Stimulated activated CD4-positive, alpha-beta T cell treated with anti-CD3 and anti-CD28 coated beads, Interleukin-15, amount 100 ng/mL, for 1 hour (primary cell): ENCODE measurements around the gene MBTPS1.
A peak's percentile ranks its signal among the peaks of the same experiment; 100 is the strongest.

Experiments used
- DNase-seq, 2 donors: peaks; one replicate each; pipeline ENCODE4 v3.0.0-alpha.2; 2020; ENCODE audit warnings: low read depth in 1 of 2, low spot score in 1 of 2

The MBTPS1 gene

DNA sequence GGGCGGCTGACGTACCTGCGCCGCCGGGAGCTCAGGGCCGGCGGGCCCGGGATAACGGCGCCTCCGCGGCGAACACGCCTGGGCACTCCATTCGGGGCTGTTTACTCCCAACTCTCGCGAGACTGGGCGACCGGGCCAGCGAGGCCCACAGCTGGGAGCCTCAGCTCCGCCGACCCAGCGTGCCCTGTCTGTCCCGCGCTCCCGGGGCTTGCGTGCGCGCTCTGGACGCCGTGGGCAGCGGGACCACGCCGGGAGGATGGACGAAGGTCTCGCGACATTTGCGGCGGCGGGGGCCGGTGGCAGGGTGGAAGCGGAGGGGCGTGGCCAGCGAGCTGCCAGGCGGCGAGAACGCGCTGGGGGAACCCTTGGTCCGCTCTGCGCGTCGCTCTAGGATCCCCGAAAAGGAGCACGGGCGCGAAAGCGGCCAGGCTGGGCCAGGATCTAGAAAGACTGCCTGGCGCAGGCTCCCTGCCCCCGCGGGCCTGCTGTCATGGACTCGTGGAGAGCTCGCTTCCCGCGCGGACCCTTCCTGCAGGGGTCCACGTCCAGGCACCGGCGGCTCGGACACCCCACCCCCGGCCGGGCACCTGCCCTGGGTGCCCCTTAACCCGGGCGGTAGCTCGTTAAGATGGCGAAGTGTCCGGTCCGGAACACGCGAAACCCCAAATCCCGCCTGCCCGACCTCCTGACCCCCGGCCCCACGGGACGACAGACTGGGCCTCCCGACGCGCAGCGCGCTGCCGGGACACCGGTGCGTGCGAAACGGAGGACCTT, at the start of gene MBTPS1:
TSS of gene MBTPS1 (minus strand) at position 223 of the 774 bp plus-strand sequence. CDS start 15,159 bp downstream, outside the sequence.
- DNase-seq: peak; percentile 96 to 98

GRCh38 chr16:84165746-84166145, 49.0 kb upstream of the MBTPS1 start:
- DNase-seq: no peak

DNA sequence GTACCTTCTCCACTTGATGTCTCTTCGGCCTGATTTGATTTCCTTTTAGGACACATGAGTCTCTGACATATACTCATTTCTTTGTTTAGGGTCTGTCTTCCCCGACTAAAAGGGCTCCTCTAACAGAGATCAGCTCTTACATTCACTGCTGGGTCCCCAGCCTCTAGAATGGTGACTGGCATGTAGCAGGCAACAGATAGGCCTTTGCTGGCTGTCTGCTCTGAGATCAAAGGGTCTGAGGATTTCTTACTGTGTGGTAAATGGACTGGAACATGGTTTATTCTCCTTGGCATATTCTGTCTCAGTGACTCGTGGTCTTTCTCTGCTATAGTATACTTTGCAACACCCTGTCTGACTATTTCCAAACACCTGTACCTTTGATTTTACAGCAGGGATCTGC, 45.1 kb upstream of the MBTPS1 start:
- DNase-seq: no peak

DNA sequence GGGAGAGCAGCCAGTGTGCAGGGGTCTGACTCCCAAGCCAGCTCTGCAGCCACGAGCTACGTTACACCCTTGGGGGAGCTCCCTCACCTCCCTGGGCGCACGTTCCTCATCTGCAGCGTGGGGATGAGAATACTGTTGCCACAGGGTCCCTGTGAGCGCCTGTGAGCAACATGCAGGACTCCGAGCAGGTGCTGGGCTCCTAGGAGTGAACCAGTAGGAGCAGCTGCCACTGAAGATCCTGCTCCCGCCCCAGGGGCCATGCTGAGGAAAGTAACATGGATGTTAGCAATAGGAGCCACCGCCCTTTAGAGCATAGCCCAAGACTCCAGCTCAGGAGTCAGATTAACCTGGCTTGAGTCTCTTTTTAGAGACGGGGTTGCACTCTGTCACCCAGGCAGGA, 44.3 kb upstream of the MBTPS1 start:
- DNase-seq: no peak

DNA sequence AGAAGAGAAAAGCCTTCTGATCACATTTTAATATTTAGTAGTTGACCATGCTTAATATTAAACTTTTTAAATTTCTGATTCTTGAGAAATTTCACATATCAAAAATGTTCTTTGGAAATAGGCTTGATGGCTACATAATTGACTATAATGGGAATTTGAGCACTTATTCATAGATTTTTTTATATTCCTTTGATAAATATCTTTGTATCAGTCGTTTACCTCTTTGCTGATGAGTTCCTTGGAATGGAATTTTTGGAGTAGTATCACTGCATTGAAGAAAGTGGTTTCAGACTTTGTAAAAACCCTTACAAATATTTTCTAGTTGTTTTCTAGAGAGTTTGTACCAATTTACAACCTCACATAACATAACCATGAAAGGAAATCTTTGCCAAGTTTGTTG, 43.1 kb upstream of the MBTPS1 start:
- no peak for DNase-seq

DNA sequence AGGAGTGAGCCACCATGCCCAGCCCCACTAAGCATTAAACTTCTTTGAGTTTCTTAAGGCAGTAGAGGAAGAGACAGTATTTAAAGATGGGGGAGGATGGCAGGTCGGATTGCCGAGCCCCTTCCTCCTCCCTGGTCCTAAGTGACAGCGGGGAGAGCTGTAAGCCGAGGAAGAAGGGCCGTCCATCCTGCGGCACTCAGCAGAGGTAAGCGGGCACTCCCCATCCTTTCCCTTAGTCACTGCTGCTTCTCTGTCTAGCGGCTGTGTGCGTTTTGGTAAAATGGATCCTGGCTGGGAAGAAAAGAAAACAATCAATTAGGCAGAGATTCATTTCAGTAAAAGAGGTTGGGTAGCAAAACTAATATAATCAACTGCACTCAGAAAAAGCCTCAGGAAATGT, 42.3 kb upstream of the MBTPS1 start:
- no peak for DNase-seq

GRCh38 chr16:84156342-84156784, 39.6 kb upstream of the MBTPS1 start:
- DNase-seq: no peak

DNA sequence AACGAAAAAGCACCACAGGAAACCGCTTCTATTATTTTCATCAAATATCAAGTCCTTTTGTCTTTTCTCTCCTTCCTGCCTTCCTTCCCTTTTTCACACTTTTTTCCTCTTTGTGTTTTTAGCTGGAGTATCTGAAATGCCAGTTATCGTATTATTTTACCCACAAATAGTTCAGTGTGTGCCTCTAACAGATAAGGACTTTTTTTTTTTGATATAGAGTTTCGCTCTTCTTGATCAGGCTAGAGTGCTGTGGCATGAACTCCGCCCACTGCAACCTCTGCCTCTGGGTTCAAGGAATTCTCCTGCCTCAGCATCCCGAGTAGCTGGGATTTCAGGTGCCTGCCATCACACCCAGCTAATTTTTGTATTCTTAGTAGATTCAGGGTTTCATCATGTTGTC, 39.0 kb upstream of the MBTPS1 start:
- DNase-seq: no peak

GRCh38 chr16:84155226-84155625, 38.5 kb upstream of the MBTPS1 start:
- DNase-seq: no peak

GRCh38 chr16:84153660-84154214, 37.0 kb upstream of the MBTPS1 start:
- DNase-seq: no peak

DNA sequence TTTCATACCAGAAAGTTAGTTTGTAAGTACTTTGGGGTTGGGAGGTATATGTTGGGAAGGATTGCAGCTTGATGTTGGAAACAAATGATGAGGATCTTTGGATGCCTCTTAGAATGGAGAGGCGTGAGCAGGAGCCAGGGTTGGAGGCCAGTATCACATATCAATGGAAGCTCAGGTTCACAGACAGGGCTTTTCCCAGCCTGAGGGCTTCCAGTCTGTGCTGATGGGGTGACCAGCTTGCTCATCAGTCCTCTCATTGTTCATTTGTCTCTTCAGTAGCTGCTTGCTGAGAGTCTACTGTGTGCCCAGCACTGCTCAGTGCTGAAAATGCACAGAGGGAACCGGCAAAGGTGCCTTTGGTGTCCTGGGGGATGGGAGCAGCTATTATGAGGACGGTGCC, 34.2 kb upstream of the MBTPS1 start:
- no peak for DNase-seq

DNA sequence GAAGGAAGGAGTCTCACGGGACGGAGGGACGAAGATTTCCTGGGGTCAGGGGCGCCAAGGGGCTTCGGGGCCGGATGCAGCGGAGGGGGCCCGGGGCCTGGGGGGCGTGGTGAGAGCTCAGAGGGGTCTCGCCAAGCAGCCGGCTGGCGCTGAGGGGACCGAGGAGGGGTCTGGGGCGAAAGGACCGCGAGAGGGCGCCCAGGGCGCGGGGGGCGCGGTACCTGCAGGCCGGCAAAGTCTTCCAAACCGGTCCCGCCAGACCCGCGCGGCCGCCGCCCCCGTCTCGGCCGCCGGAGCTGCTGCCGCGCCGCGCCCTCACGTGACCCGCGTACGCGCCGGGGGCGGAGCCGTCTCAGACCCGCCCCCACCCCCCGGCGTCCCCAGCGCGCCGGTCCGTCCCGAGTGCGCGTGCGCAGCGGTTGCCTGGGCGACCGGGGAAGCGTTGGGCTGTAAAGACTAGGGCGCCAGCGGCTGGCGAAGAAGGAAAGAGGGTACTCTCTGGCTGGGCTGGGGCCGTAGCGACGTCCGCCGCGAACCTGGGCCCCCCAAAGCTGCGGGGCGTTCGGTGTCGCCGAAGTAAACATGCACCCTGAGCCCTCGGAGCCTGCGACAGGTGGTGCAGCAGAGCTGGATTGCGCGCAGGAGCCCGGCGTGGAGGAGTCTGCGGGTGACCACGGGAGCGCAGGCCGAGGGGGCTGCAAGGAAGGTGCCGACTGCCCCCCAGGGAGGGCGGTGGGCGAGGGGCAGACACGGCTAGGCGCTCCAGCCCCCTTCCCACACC, 28.3 kb upstream of the MBTPS1 start, which contains the start of the genes DNAAF1 and HSDL1:
TSS of gene DNAAF1 (plus strand) at position 450 of the 781 bp plus-strand sequence. CDS start at position 583, 133 bp downstream.
TSS of gene HSDL1 (minus strand) at position 319 of the 781 bp plus-strand sequence. CDS start 13,856 bp downstream, outside the sequence.
- DNase-seq: peak; percentile 93 to 95

GRCh38 chr16:84144209-84144858, 27.6 kb upstream of the MBTPS1 start:
- peak in 1 of 2 donors; percentile 14 for DNase-seq

GRCh38 chr16:84143784-84144199, 27.1 kb upstream of the MBTPS1 start:
- no peak for DNase-seq

DNA sequence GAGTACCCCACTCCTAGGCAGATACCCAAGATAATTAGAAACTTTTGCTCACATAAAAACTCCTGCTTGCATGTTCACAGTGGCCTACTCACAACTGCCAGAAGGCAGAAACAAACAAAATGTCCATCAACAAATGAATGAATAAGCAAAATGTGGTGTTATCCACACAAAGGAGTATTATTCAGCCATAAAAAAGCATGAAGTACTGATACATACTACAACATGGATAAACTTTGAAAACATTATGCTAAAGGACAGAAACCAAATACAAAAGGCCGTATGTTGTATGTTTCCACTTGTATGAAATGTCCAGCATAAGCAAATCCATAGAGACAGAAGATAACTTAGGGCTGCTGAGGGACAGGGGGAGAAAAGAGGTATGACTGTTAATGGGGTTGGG, 26.3 kb upstream of the MBTPS1 start:
- DNase-seq: no peak

DNA sequence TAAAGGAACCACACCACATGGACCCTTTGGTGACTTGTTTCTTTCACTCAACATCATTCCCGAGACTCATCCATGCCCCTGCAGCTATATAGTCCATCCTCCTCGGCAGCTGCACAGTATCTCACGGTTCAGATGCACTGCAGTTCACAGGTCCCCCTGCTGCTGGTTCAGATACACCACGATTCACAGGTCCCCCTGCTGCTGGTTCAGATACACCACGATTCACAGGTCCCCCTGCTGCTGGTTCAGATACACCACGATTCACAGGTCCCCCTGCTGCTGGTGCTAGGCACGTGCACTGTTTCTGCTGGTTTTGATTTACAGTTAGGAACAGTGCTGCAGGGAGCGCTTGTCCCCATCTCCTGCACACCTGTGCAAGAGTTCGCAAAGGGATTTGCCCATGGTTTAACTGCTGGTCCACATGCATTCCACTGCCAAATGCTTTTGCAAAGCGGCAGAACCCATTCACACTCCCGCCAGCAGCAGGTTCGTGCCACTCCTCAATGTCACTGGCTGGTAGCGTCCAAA, 24.5 kb upstream of the MBTPS1 start:
- DNase-seq: no peak

- DNase-seq: no peak
Measured at GRCh38 chr16:84139628-84140258, 23.0 kb upstream of the MBTPS1 start.

DNA sequence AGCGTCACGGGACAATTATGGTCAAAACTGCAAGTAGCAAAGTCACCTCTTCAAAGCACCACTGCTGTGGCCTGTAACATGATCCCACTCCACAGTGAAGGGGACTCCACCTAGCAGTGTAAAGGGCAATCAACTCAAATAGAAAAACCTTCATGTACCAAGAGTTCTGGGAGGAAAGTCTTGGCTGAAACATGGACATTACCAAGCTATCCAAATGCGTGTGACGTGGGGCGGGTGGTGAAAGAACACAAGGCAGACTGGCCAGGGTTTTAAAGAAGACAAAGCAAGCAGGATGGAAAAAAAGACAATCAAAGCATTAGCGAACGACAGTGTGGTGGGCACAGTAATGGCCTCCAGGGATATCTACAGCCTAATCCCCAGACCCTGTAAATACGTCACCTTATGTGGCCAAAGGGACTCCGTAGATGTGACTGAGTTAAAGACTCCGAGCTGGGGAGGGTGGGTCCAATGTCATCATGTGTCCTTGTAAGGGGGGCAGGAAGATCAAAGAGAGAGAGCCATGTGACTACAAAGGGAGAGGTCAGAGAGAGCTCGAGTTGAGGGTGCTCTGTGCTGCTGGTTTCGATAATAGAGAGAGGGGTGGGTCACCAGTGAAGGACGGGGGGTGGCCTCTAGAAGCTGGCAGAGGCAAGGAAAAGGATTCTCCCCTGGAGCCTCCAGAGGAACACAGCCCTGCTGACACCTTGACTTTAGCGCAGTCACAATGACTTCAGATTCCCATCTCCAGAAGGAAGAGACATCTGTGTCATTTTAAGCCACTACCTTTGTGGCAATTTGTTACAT, 22.3 kb upstream of the MBTPS1 start:
- DNase-seq: no peak

- DNase-seq: no peak
Measured at GRCh38 chr16:84138500-84138823, 21.7 kb upstream of the MBTPS1 start.
